ENCODE measurements around the gene NME7. TPM values are rescaled to one million over a fixed set of nuclear protein-coding genes. Genes with fewer than 3 reads are reported as not detected.

The NME7 gene
- total and polyA plus RNA-seq, 2 experiments from 2014 or later = 39.1 to 48.5 TPM

DNA sequence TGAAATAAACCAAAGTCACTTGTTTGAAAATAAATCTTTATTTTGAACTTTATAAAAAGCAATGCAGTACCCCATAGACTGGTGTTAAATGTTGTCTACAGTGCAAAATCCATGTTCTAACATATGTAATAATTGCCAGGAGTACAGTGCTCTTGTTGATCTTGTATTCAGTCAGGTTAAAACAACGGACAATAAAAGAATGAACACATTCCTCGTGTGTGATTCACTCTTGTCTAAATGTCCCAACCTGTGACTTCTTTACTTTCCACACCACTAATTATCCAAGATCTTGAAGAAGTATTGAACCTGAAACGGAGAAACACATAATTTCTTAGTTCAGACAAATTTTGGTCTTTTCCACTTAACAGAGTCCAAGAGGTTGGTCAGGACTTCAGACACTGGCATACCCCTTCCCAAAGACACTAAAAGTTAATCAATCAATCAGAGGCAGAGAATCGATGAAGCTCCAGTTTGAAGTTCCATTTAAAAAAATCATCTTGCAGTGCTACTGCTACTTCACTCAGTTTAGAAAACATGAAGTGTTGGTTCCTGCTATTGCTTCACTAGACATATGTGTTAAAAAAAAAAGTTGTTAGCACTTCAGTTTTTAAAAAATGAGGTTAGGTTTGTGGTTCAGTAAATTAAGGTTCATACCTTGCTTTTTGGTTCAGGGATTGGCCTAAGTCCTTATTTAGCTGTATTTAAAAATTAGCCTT is 234.9 kb downstream of the NME7 start (continued):
- TF ChIP-seq CTCF (conservative IDR thresholded peaks at IDR 0.05; ENCODE audit: low read depth in 2 of 2) (no peak), ZNF114 (CRISPR knock-in tag; IDR thresholded peaks at IDR 0.05) (no peak), EZH2phosphoT487 (IDR thresholded peaks at IDR 0.05; ENCODE audit: unreplicated experiment) (no peak), POLR2AphosphoS5 (IDR thresholded peaks at IDR 0.05; ENCODE audit: low read depth) (no peak), ZNF331 (CRISPR knock-in tag; IDR thresholded peaks at IDR 0.05; ENCODE audit: low read depth) (no peak)
- TF ChIP-seq, protein P1, sequence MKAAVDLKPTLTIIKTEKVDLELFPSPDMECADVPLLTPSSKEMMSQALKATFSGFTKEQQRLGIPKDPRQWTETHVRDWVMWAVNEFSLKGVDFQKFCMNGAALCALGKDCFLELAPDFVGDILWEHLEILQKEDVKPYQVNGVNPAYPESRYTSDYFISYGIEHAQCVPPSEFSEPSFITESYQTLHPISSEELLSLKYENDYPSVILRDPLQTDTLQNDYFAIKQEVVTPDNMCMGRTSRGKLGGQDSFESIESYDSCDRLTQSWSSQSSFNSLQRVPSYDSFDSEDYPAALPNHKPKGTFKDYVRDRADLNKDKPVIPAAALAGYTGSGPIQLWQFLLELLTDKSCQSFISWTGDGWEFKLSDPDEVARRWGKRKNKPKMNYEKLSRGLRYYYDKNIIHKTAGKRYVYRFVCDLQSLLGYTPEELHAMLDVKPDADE (IDR thresholded peaks at IDR 0.05) = no peak

DNA sequence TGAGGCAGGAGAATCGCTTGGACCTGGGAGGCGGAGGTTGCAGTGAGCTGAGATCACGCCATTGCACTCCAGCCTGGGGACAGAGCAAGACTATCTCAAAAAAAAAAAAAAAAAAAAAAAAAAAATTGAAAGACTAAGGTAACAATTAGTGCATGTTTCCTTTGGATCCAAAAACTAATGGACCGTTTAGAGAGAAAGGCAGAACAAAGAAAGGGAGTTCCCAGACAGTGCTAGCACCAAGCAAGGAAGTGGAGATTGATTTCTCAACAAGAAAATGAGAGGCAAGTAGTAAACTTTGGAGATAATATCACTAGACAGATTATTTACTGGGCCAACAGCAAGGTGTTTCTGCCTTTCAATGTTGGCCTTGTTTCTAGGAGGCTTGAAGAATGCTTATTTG is 236.9 kb downstream of the NME7 start:
- H3K9me3 Mint-ChIP-seq = no peaks in the 10 kb centered on the region
- Histone ChIP-seq H4K20me1 (replicated peaks; ENCODE audit: insufficient read depth) (0 out of 2 replicates have a peak, but pooled peaks cover 6% of the 10 kb centered on the region), H3K36me3 (ENCODE audit: insufficient read depth) (peaks cover 21% of the 10 kb centered on the region), H3F3A (replicated peaks; ENCODE audit: low read depth) (no peaks in the 10 kb centered on the region), H3K27me3 (ENCODE audit: insufficient read depth) (no peaks in the 10 kb centered on the region), H3K79me2 (replicated peaks; ENCODE audit: insufficient read depth) (peaks cover 7% of the 10 kb centered on the region; the same call in 1 of the 2 replicates), H3K27ac (ENCODE audit: low read depth) (no peak overlapping the region), H3K9me2 (ENCODE audit: insufficient read depth) (no peaks in the 10 kb centered on the region), H3K4me3 (no peak overlapping the region), H3K4me2 (no peak overlapping the region), H3K4me1 (ENCODE audit: insufficient read depth) (peaks cover 2% of the 10 kb centered on the region; the same call in 1 of the 2 replicates), H2AFZ (no peak overlapping the region)
- DNase-seq (ENCODE audit: low spot score) (no peak), ATAC-seq (no peak)
- peaks cover 55% of the 10 kb centered on the region for H3K36me3 Mint-ChIP-seq (ENCODE audit: low read depth)
- no peak overlapping the region for H3K27ac Mint-ChIP-seq
- no peak overlapping the region for H3K4me3 Mint-ChIP-seq
- H3K27me3 Mint-ChIP-seq (ENCODE audit: insufficient read depth, low read depth, poor library complexity) = no peaks in the 10 kb centered on the region
- peaks cover 14% of the 10 kb centered on the region; the same call in 2 of the 3 replicates for H3K4me1 Mint-ChIP-seq
- TF ChIP-seq POLR2AphosphoS5 (IDR thresholded peaks at IDR 0.05; ENCODE audit: low read depth) = no peak
- TF ChIP-seq, protein P2, sequence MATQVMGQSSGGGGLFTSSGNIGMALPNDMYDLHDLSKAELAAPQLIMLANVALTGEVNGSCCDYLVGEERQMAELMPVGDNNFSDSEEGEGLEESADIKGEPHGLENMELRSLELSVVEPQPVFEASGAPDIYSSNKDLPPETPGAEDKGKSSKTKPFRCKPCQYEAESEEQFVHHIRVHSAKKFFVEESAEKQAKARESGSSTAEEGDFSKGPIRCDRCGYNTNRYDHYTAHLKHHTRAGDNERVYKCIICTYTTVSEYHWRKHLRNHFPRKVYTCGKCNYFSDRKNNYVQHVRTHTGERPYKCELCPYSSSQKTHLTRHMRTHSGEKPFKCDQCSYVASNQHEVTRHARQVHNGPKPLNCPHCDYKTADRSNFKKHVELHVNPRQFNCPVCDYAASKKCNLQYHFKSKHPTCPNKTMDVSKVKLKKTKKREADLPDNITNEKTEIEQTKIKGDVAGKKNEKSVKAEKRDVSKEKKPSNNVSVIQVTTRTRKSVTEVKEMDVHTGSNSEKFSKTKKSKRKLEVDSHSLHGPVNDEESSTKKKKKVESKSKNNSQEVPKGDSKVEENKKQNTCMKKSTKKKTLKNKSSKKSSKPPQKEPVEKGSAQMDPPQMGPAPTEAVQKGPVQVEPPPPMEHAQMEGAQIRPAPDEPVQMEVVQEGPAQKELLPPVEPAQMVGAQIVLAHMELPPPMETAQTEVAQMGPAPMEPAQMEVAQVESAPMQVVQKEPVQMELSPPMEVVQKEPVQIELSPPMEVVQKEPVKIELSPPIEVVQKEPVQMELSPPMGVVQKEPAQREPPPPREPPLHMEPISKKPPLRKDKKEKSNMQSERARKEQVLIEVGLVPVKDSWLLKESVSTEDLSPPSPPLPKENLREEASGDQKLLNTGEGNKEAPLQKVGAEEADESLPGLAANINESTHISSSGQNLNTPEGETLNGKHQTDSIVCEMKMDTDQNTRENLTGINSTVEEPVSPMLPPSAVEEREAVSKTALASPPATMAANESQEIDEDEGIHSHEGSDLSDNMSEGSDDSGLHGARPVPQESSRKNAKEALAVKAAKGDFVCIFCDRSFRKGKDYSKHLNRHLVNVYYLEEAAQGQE (IDR thresholded peaks at IDR 0.05; ENCODE audit: unreplicated experiment) = no peak
- TF ChIP-seq CTCF (conservative IDR thresholded peaks at IDR 0.05; ENCODE audit: low read depth in 2 of 2) = no peak
- no peak for TF ChIP-seq ZNF462 (CRISPR knock-in tag; IDR thresholded peaks at IDR 0.05)
- TF ChIP-seq ZNF331 (CRISPR knock-in tag; IDR thresholded peaks at IDR 0.05; ENCODE audit: low read depth) = no peak
- no peak for TF ChIP-seq EZH2phosphoT487 (IDR thresholded peaks at IDR 0.05; ENCODE audit: unreplicated experiment)
